PC-3 (cell line): ENCODE measurements around the gene ZBTB46. TPM values are rescaled to one million over a fixed set of nuclear protein-coding genes. Genes with fewer than 3 reads are reported as not detected.

Source experiments
- ATAC-seq: fragments of 200-7000 bp; cut with Tn5 transposase; 2 replicates; pipeline ENCODE4 v1.9.1; 2020; ENCODE audit warnings: mild to moderate bottlenecking, moderate library complexity
- BruUV-seq: library from RNA; stranded (reverse); fragments of 400-500 nt; replicated peaks from 2 replicates; lab custom pipeline; 2021; lab: Mats Ljungman, UMichigan
- CTCF ChIA-PET: fragments of 300-600 bp; sonication (Branson Sonifier 250); formaldehyde crosslinking; loops from one replicate; lab custom pipeline; 2022; ENCODE audit warnings: antibody characterized with exemption; lab: Charles Lee
- POLR2A ChIA-PET: fragments of 300-600 bp; sonication (Branson Sonifier 250); formaldehyde crosslinking; loops from one replicate; lab custom pipeline; 2022; ENCODE audit warnings: antibody characterized with exemption; ENCODE audit not compliant: unreplicated experiment; lab: Charles Lee
- DNase-seq: peaks from one replicate; pipeline ENCODE4 v3.0.0-alpha.2; 2015
- H2AFZ ChIP-seq: fragments of 300-600 bp; sonication (generic); 2 replicates; pipeline ENCODE4 v1.6.0; 2016; ENCODE audit warnings: antibody characterized with exemption, low read length
- H3F3A ChIP-seq: fragments of 300-600 bp; sonication (generic); one replicate; pipeline ENCODE4 v1.6.0; 2017; ENCODE audit warnings: antibody characterized with exemption, low read length, control low read depth, mild to moderate bottlenecking; ENCODE audit not compliant: unreplicated experiment
- H3K27ac ChIP-seq: fragments of 300-600 bp; sonication (generic); 2 replicates; pipeline ENCODE4 v1.5.1; 2016; ENCODE audit warnings: mild to moderate bottlenecking, low read length
- H3K27me3 ChIP-seq: fragments of 300-600 bp; sonication (generic); 2 replicates; pipeline ENCODE4 v1.6.1; 2016; ENCODE audit warnings: low read length, mixed read lengths
- H3K36me3 ChIP-seq: fragments of 300-600 bp; sonication (generic); 2 replicates; pipeline ENCODE4 v1.6.1; 2016; ENCODE audit warnings: low read depth, mixed run types, low read length, mixed read lengths
- H3K4me1 ChIP-seq: fragments of 300-600 bp; sonication (generic); 2 replicates; pipeline ENCODE4 v1.5.1; 2016; ENCODE audit warnings: low read length; ENCODE audit not compliant: insufficient read depth
- H3K4me2 ChIP-seq: fragments of 300-600 bp; sonication (generic); 2 replicates; pipeline ENCODE4 v1.6.0; 2016; ENCODE audit warnings: low read length
- H3K4me3 ChIP-seq: fragments of 300-600 bp; sonication (generic); 2 replicates; pipeline ENCODE4 v1.5.1; 2016; ENCODE audit warnings: mild to moderate bottlenecking, low read length, mixed read lengths
- H3K79me2 ChIP-seq: fragments of 300-600 bp; sonication (generic); 2 replicates; pipeline ENCODE4 v1.6.1; 2017; ENCODE audit warnings: low read length, mixed read lengths
- H3K9ac ChIP-seq: fragments of 300-600 bp; sonication (generic); 2 replicates; pipeline ENCODE4 v1.6.0; 2016; ENCODE audit warnings: mild to moderate bottlenecking, low read length
- H3K9me2 ChIP-seq: fragments of 300-600 bp; sonication (generic); replicated peaks from 2 replicates; pipeline ENCODE4 v1.6.1; 2016; ENCODE audit warnings: mixed run types, low read length, mixed read lengths
- H3K9me3 ChIP-seq: fragments of 300-600 bp; sonication (generic); 2 replicates; pipeline ENCODE4 v1.6.1; 2016; ENCODE audit warnings: low read length, mixed read lengths
- H4K20me1 ChIP-seq: fragments of 300-600 bp; sonication (generic); 2 replicates; pipeline ENCODE4 v1.6.1; 2016; ENCODE audit warnings: low read length, mixed read lengths
- EZH2 ChIP-seq: fragments of 300-600 bp; sonication (generic); IDR thresholded peaks from one replicate; pipeline ENCODE4 v1.6.1; 2017; ENCODE audit warnings: antibody characterized with exemption, mild to moderate bottlenecking, low read length; ENCODE audit not compliant: unreplicated experiment
- EZH2phosphoT487 ChIP-seq: fragments of 300-600 bp; sonication (generic); IDR thresholded peaks from 2 replicates; pipeline ENCODE4 v1.6.1; 2018; ENCODE audit warnings: mild to moderate bottlenecking, antibody characterized with exemption, low read length, borderline replicate concordance
- intact Hi-C: fragments of 100-400 bp; cut with micrococcal nuclease; formaldehyde crosslinking; loops from 2 replicates; pipeline ENCODE4 v1.9.0; 2023
- total RNA-seq: library from RNA; depleted of rRNA; stranded (reverse); fragments of >200 nt; gene quantifications from 2 replicates; pipeline ENCODE4 v1.2.3, GENCODE V29; 2014
- TF ChIP-seq, protein P1 (sequence below): fragments of 300-600 bp; sonication (generic); conservative IDR thresholded peaks from 2 replicates; pipeline ENCODE4 v1.5.1; 2017; ENCODE audit warnings: antibody characterized with exemption, low read depth, mild to moderate bottlenecking, low read length

The ZBTB46 gene
- total RNA-seq, 1 experiment from 2014 or later = 7.3 TPM

- BruUV-seq = no TSS peak
- intact Hi-C loops = no loop called here
- no peaks in the 10 kb centered on the region for H3K36me3 ChIP-seq
- no peaks in the 10 kb centered on the region for H4K20me1 ChIP-seq
- no peaks in the 10 kb centered on the region for H3K4me1 ChIP-seq
- TF ChIP-seq EZH2phosphoT487 (no peak), EZH2 (no peak)
- TF ChIP-seq, protein P1, sequence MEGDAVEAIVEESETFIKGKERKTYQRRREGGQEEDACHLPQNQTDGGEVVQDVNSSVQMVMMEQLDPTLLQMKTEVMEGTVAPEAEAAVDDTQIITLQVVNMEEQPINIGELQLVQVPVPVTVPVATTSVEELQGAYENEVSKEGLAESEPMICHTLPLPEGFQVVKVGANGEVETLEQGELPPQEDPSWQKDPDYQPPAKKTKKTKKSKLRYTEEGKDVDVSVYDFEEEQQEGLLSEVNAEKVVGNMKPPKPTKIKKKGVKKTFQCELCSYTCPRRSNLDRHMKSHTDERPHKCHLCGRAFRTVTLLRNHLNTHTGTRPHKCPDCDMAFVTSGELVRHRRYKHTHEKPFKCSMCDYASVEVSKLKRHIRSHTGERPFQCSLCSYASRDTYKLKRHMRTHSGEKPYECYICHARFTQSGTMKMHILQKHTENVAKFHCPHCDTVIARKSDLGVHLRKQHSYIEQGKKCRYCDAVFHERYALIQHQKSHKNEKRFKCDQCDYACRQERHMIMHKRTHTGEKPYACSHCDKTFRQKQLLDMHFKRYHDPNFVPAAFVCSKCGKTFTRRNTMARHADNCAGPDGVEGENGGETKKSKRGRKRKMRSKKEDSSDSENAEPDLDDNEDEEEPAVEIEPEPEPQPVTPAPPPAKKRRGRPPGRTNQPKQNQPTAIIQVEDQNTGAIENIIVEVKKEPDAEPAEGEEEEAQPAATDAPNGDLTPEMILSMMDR = no peak
- H3K79me2 ChIP-seq = no peaks in the 10 kb centered on the region
- no peak overlapping the region for H2AFZ ChIP-seq
- no peaks in the 10 kb centered on the region for H3K27me3 ChIP-seq
- no peaks in the 10 kb centered on the region for H3K9me2 ChIP-seq
- no peak overlapping the region for H3K4me3 ChIP-seq
- ATAC-seq = no peak
- no peak overlapping the region for H3K9ac ChIP-seq
- no peaks in the 10 kb centered on the region for H3F3A ChIP-seq
- DNase-seq = no peak
- no peak overlapping the region for H3K27ac ChIP-seq
- ChIA-PET POLR2A (no interaction called here), CTCF (interaction anchor here (0.6 kb wide), 2 partner anchors 10 to 12 kb away, joined by 3 read pairs; no protein-coding TSS in a partner anchor)
- H3K4me2 ChIP-seq = no peak overlapping the region
- H3K9me3 ChIP-seq = no peaks in the 10 kb centered on the region
Measured at GRCh38 chr20:63794614-63795013, 36.5 kb downstream of the ZBTB46 start.

DNA sequence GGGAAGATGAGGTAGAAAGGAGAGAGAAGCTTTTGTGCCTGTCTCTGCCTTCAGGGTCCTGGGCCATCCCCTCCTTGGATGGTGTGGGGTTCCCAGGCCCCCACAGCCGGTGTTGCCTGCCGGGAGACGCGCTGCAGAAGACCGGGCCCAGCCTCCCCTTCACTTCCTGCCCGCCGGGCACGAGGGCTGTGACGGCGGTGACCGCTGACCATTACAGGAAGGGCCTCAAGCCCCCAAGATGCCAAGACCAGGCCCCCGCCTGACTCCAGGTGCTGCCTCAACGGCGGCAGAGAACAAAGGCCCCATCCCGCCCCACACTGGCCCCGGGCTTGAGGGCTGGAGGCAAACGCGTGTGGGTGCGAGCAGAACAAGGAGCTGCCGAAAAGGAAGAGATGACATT is 38.2 kb downstream of the ZBTB46 start:
- no peaks in the 10 kb centered on the region for H3K9me3 ChIP-seq
- no peaks in the 10 kb centered on the region for H3K4me1 ChIP-seq
- H3K79me2 ChIP-seq = no peaks in the 10 kb centered on the region
- no TSS peak for BruUV-seq
- DNase-seq = no peak
- no peaks in the 10 kb centered on the region for H3K27me3 ChIP-seq
- intact Hi-C loops = no loop called here
- no peak overlapping the region for H2AFZ ChIP-seq
- no peak overlapping the region for H3K4me2 ChIP-seq
- ATAC-seq = no peak
- H3K27ac ChIP-seq = no peak overlapping the region
- ChIA-PET POLR2A (no interaction called here), CTCF (no interaction called here)
- H3F3A ChIP-seq = no peaks in the 10 kb centered on the region
- H3K9ac ChIP-seq = no peak overlapping the region
- no peaks in the 10 kb centered on the region for H3K9me2 ChIP-seq
- no peak overlapping the region for H3K4me3 ChIP-seq
- H4K20me1 ChIP-seq = no peaks in the 10 kb centered on the region
- TF ChIP-seq, protein P1 = no peak
- TF ChIP-seq EZH2 (no peak), EZH2phosphoT487 (no peak)
- no peaks in the 10 kb centered on the region for H3K36me3 ChIP-seq

GRCh38 chr20:63791497-63792156 is 39.4 kb downstream of the ZBTB46 start:
- Histone ChIP-seq H3F3A (no peaks in the 10 kb centered on the region), H2AFZ (no peak overlapping the region), H3K4me3 (no peak overlapping the region), H3K36me3 (no peaks in the 10 kb centered on the region), H3K9ac (no peak overlapping the region), H3K4me2 (no peak overlapping the region), H3K27me3 (no peaks in the 10 kb centered on the region), H3K9me2 (no peaks in the 10 kb centered on the region), H4K20me1 (no peaks in the 10 kb centered on the region), H3K27ac (no peak overlapping the region), H3K79me2 (no peaks in the 10 kb centered on the region), H3K9me3 (no peaks in the 10 kb centered on the region), H3K4me1 (no peaks in the 10 kb centered on the region)
- DNase-seq (no peak), ATAC-seq (no peak)
- no peak for TF ChIP-seq EZH2phosphoT487
- BruUV-seq = no TSS peak
- POLR2A ChIA-PET = no interaction called here
- intact Hi-C loops = no loop called here
- CTCF ChIA-PET = interaction anchor here (0.7 kb wide), 2 partner anchors 14 to 89 kb away, joined by 5 to 7 read pairs; no protein-coding TSS in a partner anchor
